Measurements from ENCODE around the gene TUBE1. TPM values are rescaled to one million over a fixed set of nuclear protein-coding genes. Genes with fewer than 3 reads are reported as not detected.

The TUBE1 gene
- total RNA-seq, 1 experiment from 2014 or later = 11.6 TPM

GRCh38 chr6:112062966-112063365 lies 24.3 kb downstream of the TUBE1 start:
- H4K20me1 ChIP-seq (ENCODE audit: control insufficient read depth, insufficient read depth, insufficient read length) = no peaks in the 10 kb centered on the region
- no peaks in the 10 kb centered on the region for H3K27me3 ChIP-seq (ENCODE audit: insufficient read depth, low read length)
- no peaks in the 10 kb centered on the region for H3K9me3 ChIP-seq (ENCODE audit: control insufficient read depth, low read depth, low read length)
- no peak overlapping the region for H2BK20ac ChIP-seq (ENCODE audit: low read depth, low read length, poor library complexity, severe bottlenecking)
- TF ChIP-seq CTCF (conservative IDR thresholded peaks at IDR 0.05) = no peak
- Mint-ChIP-seq H3K36me3 (ENCODE audit: insufficient read depth in 1 of 3, low read depth in 3 of 3) (no peaks in the 10 kb centered on the region), H3K9me3 (no peaks in the 10 kb centered on the region), H3K27ac (no peak overlapping the region), H3K4me1 (no peaks in the 10 kb centered on the region), H3K4me3 (no peak overlapping the region), H3K27me3 (ENCODE audit: low read depth) (no peaks in the 10 kb centered on the region)
- H2AFZ ChIP-seq (ENCODE audit: low read length) = no peak overlapping the region
- H3K14ac ChIP-seq (ENCODE audit: insufficient read depth, low read length) = no peak overlapping the region
- H2BK5ac ChIP-seq (ENCODE audit: insufficient read length, low read length) = no peak overlapping the region
- H3K18ac ChIP-seq (ENCODE audit: insufficient read length, low read depth, low read length) = no peak overlapping the region
- H3K56ac ChIP-seq (ENCODE audit: insufficient read length, low read depth, low read length) = no peak overlapping the region
- H4K91ac ChIP-seq (ENCODE audit: insufficient read length, low read depth, low read length) = no peak overlapping the region
- no peak overlapping the region for H2BK15ac ChIP-seq (ENCODE audit: low read depth, low read length)
- no peak overlapping the region for H3K4me2 ChIP-seq (ENCODE audit: insufficient read depth, insufficient read length, low read length)
- no peak overlapping the region for H4K5ac ChIP-seq (ENCODE audit: insufficient read length, low read depth, low read length)
- no peaks in the 10 kb centered on the region for H3K4me1 ChIP-seq (ENCODE audit: insufficient read depth, low read length)
- no peak overlapping the region for H3K4ac ChIP-seq (ENCODE audit: low read depth, low read length)
- H2AK5ac ChIP-seq (ENCODE audit: insufficient read length, low read length) = no peak overlapping the region
- H3K23ac ChIP-seq (ENCODE audit: insufficient read length, low read depth, low read length) = no peak overlapping the region
- no peaks in the 10 kb centered on the region for H3K79me1 ChIP-seq (ENCODE audit: insufficient read depth, low read depth, low read length, poor library complexity, severe bottlenecking)
- no peak overlapping the region for H3T11ph ChIP-seq (ENCODE audit: low read length)
- H3K27ac ChIP-seq (ENCODE audit: insufficient read length, low read depth, low read length) = no peak overlapping the region
- no peaks in the 10 kb centered on the region for H3K23me2 ChIP-seq (ENCODE audit: insufficient read length, low read depth, low read length, poor library complexity, severe bottlenecking)
- H3K9ac ChIP-seq (ENCODE audit: extremely low read depth, insufficient read length, low read length) = no peak overlapping the region
- no peak overlapping the region for H4K8ac ChIP-seq (replicated peaks; ENCODE audit: insufficient read length, low read depth, low read length)
- no peak overlapping the region for H2BK120ac ChIP-seq (ENCODE audit: low read depth, low read length, poor library complexity, severe bottlenecking)
- DNase-seq = no peak
- no peak overlapping the region for H2BK12ac ChIP-seq (ENCODE audit: insufficient read length, low read depth, low read length)
- no CpG with 5 or more reads among the region's 3 CpGs for WGBS (ENCODE audit: extremely low coverage, insufficient read length, low lambda C conversion rate)
- no peaks in the 10 kb centered on the region for H3K79me2 ChIP-seq (ENCODE audit: insufficient read depth, low read length)

All from H9 (cell line).